ENCODE data around the gene ARHGEF3. TPM values are rescaled to one million over a fixed set of nuclear protein-coding genes. Genes with fewer than 3 reads are reported as not detected.

ARHGEF3 gene
- total RNA-seq, 1 donor from 2014 or later = 4.2 TPM

DNA sequence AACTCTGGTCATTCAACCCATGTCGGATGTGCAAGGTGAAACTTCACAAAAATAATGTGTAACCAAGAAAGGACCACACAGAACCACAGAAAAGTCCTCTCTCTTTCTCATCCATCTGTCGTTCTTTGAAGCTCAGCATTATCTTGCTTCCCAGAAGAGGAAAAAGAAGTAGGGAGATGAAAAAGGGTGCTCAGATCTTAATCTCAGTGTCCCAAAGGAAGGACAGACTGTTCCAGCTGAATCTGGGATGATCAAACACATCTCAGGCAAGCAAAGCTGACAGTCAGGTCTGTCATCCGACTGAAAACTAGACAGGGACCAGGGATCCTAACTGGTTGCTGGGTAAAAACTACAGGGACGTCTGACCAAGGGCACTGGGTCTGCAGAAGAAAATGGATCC lies 16.2 kb downstream of the ARHGEF3 start:
- H3K27me3 Mint-ChIP-seq (ENCODE audit: low read depth) = no peaks in the 10 kb centered on the region
- H3K4me1 Mint-ChIP-seq = peaks cover 7% of the 10 kb centered on the region
- H3K4me3 Mint-ChIP-seq = no peak overlapping the region
- no peaks in the 10 kb centered on the region for H3K9me3 Mint-ChIP-seq
- TF ChIP-seq, protein P1, sequence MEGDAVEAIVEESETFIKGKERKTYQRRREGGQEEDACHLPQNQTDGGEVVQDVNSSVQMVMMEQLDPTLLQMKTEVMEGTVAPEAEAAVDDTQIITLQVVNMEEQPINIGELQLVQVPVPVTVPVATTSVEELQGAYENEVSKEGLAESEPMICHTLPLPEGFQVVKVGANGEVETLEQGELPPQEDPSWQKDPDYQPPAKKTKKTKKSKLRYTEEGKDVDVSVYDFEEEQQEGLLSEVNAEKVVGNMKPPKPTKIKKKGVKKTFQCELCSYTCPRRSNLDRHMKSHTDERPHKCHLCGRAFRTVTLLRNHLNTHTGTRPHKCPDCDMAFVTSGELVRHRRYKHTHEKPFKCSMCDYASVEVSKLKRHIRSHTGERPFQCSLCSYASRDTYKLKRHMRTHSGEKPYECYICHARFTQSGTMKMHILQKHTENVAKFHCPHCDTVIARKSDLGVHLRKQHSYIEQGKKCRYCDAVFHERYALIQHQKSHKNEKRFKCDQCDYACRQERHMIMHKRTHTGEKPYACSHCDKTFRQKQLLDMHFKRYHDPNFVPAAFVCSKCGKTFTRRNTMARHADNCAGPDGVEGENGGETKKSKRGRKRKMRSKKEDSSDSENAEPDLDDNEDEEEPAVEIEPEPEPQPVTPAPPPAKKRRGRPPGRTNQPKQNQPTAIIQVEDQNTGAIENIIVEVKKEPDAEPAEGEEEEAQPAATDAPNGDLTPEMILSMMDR (conservative IDR thresholded peaks at IDR 0.05) = no peak
- H3K36me3 Mint-ChIP-seq (ENCODE audit: low read depth) = no peaks in the 10 kb centered on the region
- DNase-seq (ENCODE audit: low read depth, low spot score) = no peak
- no peak overlapping the region for H3K27ac Mint-ChIP-seq (ENCODE audit: unreplicated experiment)

DNA sequence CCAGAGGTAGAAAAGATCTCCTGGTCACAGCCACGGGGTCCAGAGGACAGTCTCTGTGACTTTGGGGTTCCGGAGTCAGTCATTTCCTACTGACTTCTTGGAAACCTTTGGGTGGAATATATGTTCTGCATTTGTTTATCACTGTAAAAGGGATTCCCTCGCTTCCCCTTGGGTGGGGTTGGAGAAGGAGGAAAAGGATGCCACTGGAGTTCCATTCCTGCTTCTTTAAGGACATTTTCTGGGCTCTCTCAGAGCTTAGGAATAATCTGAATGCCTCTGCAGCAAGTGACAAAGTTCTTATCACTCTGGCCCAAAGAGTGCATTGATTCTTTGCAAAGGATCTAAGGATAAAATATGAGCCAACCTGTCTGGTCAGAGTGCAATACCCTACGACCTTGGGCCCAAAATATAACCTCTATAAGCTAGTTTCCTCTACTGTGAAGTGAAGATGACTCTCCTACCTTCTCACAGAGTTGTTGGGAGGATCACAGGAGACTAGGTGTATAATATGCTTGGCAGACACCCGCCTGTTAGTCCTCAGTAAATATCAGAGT lies 17.2 kb downstream of the ARHGEF3 start:
- no peaks in the 10 kb centered on the region for H3K27me3 Mint-ChIP-seq (ENCODE audit: low read depth)
- H3K36me3 Mint-ChIP-seq (ENCODE audit: low read depth) = no peaks in the 10 kb centered on the region
- H3K9me3 Mint-ChIP-seq = no peaks in the 10 kb centered on the region
- H3K4me3 Mint-ChIP-seq = no peak overlapping the region
- peaks cover 3% of the 10 kb centered on the region for H3K4me1 Mint-ChIP-seq
- H3K27ac Mint-ChIP-seq (ENCODE audit: unreplicated experiment) = no peak overlapping the region
- TF ChIP-seq, protein P1 (conservative IDR thresholded peaks at IDR 0.05) = no peak
- no peak for DNase-seq (ENCODE audit: low read depth, low spot score)

DNA sequence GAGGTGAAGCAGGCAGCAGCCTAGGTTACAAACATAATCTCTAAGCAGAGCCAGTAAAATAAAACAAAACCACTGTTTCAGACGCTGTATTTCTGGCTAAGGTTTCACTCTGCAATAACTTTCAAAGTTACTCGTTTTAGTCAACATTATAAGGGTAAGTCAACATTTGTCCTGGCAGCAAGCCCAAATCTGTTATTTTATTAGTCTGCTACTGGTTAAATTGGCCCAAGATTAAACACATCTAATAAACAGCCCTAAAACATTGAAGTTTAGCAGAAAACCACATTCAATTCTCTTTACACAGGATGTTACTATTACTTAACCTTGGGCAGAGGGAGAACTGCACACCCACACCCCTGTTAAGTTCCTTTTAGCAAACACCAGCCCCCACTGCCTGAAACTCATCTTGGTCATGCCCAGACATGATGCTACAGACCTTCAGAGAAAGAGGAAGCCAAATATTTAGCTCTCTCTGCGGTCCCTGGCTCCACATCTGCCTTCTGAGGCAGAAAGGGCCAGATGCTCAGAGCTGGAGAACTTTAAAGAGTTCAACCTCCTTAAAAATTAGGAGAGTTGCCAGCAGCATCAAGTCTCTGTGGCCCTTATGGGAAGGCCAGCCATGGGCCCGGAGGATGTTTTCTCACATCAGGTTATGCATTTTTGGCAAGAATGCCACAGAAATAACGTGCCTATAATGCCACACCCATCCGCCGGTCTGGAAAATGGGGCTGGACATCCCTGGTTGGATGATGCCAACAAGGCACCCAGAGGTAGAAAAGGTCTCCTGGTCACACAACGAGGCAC lies 17.9 kb downstream of the ARHGEF3 start:
- TF ChIP-seq, protein P1 (conservative IDR thresholded peaks at IDR 0.05) = no peak
- H3K27me3 Mint-ChIP-seq (ENCODE audit: low read depth) = no peaks in the 10 kb centered on the region
- H3K36me3 Mint-ChIP-seq (ENCODE audit: low read depth) = no peaks in the 10 kb centered on the region
- H3K4me1 Mint-ChIP-seq = peaks cover 3% of the 10 kb centered on the region
- no peak overlapping the region for H3K4me3 Mint-ChIP-seq
- H3K9me3 Mint-ChIP-seq = no peaks in the 10 kb centered on the region
- DNase-seq (ENCODE audit: low read depth, low spot score) = no peak
- no peak overlapping the region for H3K27ac Mint-ChIP-seq (ENCODE audit: unreplicated experiment)

DNA sequence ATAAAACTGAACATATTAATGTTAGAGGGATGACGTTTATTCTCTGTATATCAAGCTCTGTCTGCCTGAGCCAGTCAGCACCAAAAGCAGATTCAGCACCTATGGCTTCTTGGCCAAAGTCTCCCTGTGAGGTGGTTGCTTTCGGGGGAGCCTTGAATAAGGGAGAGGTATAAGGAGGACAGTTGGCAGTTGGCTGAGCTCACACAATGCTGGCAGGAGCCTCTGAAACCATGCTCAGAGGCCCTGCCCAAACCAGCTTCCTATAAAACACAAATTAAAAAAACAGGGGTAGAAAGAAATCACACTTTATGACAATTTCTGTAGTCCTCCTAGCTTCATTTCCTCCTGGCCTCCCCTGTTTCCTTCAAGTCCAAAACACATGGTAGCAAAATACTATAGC lies 18.8 kb downstream of the ARHGEF3 start:
- TF ChIP-seq, protein P1 (conservative IDR thresholded peaks at IDR 0.05) = no peak
- H3K4me3 Mint-ChIP-seq = no peak overlapping the region
- H3K36me3 Mint-ChIP-seq (ENCODE audit: low read depth) = no peaks in the 10 kb centered on the region
- no peaks in the 10 kb centered on the region for H3K4me1 Mint-ChIP-seq
- DNase-seq (ENCODE audit: low read depth, low spot score) = no peak
- no peaks in the 10 kb centered on the region for H3K9me3 Mint-ChIP-seq
- H3K27me3 Mint-ChIP-seq (ENCODE audit: low read depth) = no peaks in the 10 kb centered on the region
- H3K27ac Mint-ChIP-seq (ENCODE audit: unreplicated experiment) = no peak overlapping the region

DNA sequence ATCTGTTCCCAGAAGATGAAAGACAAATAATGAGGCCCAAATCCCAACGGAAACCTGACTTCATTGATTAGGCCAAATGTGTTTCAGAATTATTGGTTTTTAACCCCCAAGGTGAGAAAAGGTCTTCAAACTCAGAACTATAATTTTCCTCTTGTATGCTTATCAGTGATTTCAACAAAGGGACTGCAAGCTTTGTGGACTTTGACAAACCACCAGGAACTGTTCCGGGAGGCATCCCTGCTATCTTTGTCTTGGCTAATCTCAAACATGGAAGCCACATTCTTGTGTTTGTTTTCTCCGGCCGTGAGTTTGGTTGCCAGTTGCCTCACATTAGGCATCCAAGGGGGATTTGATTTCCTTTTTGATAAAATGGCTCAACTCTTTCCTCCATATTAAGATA lies 19.5 kb downstream of the ARHGEF3 start:
- Mint-ChIP-seq H3K4me3 (no peak overlapping the region), H3K27me3 (ENCODE audit: low read depth) (no peaks in the 10 kb centered on the region), H3K4me1 (no peaks in the 10 kb centered on the region), H3K9me3 (no peaks in the 10 kb centered on the region), H3K27ac (ENCODE audit: unreplicated experiment) (no peak overlapping the region), H3K36me3 (ENCODE audit: low read depth) (no peaks in the 10 kb centered on the region)
- TF ChIP-seq, protein P1 (conservative IDR thresholded peaks at IDR 0.05) = no peak
- DNase-seq (ENCODE audit: low read depth, low spot score) = no peak

All from neural crest cell (in vitro differentiated cells).